ENCODE measurements around the gene CSHL1.
"Not testable (repeated sequence)": the region's sequence is repeated elsewhere in the genome, so short reads cannot be mapped to it uniquely, and the experiment has no call there.

CSHL1 gene

DNA sequence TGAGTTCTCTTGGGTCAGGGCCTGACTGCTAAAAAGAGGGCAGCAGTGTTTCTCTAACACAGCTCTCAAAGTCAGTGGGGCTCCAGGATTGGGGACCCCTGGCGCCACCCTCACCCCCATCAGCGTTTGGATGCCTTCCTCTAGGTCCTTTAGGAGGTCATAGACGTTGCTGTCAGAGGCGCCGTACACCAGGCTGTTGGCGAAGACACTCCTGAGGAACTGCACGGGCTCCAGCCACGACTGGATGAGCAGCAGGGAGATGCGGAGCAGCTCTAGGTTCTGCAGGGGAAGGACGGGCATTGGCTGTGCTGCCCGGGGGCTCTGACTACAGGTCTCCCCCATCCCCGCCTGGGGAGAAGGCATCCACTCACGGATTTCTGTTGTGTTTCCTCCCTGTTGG, 6.6 kb upstream of the CSHL1 start:
- DNase-seq, result no peak

DNA sequence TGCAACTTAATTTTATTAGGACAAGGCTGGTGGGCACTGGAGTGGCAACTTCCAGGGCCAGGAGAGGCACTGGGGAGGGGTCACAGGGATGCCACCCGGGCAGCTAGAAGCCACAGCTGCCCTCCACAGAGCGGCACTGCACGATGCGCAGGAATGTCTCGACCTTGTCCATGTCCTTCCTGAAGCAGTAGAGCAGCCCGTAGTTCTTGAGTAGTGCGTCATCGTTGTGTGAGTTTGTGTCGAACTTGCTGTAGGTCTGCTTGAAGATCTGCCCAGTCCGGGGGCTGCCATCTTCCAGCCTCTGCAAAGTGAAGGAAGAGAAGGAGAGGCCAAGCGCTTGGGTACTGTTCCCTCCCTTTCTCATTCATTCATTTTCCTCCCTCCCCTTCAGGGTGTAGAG, 6.1 kb upstream of the CSHL1 start:
- DNase-seq, result not testable (repeated sequence)

DNA sequence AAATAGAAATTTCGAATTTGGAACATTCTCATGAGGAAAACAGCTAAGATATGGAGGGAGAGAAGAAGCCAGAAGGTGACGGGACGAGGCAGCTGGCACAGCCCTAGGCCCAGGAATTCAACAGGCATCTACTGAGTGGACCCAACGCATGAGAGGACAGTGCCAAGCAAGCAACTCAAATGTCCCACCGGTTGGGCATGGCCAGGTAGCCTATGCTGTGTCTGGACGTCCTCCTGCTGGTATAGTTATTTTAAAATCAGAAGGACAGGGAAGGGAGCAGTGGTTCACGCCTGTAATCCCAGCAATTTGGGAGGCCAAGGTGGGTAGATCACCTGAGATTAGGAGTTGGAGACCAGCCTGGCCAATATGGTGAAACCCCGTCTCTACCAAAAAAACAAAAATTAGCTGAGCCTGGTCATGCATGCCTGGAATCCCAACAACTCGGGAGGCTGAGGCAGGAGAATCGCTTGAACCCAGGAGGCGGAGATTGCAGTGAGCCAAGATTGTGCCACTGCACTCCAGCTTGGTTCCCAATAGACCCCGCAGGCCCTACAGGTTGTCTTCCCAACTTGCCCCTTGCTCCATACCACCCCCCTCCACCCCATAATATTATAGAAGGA, 5.6 kb upstream of the CSHL1 start:
- no peak for DNase-seq

DNA sequence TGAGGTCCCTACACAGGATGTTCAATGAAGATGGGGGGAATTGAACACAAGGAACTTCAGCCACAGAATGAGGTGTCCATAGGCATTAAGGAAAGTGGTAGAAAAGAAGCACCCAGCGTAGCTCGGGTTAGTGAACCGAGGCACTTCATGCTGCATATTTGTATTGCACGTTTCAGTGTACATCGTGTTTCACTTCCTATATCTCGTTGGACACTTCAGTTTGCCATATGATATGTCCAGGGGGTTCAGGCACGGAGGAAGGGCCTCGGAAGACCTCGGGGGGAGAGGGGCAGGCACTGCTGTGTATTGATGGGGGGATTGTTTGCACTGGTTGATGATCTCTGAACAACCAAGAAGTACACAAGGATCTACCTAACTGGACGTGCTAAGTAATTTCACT, 4.7 kb upstream of the CSHL1 start:
- not testable (repeated sequence) for DNase-seq

DNA sequence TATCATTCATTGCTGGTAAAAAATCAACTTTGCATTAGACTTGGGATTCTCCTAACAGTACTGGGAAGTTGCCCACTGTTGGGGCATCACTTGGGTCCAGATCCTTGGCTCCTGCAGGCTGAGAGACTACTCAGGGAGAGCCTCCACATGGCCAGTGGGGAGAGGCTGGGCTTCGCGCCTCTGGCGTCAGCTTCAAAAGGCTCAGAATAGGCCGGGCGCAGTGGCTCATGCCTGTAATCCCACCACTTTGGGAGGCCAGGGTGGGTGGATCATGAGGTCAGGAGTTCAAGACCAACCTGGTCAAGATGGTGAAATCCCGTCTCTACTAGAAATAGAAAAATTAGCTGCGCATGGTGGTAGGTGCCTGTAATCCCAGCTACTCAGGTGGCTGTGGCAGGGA, 3.4 kb upstream of the CSHL1 start:
- no peak for DNase-seq

DNA sequence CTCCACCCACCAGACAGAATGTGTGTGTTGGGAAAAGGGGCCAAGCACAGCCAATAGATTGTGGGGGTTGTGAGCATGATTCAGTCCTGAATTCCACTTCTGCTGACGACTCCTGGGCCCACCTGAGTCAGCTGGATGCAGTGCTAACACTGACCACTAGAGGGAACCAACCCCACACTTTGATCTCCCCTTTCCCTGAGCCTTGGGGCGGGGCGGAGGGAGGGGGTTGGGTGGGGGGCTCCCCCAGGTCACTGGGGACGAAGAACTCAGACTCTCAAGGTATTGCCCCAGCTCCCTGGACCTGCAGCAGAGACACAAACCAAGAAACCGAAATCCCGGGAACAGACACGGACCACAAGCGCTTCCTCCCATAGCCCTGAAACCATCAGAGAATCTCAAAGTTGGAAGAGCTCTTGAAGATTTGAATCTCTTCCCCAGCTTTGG, 621 bp upstream of the CSHL1 start:
- DNase-seq, result peak; percentile 29

DNA sequence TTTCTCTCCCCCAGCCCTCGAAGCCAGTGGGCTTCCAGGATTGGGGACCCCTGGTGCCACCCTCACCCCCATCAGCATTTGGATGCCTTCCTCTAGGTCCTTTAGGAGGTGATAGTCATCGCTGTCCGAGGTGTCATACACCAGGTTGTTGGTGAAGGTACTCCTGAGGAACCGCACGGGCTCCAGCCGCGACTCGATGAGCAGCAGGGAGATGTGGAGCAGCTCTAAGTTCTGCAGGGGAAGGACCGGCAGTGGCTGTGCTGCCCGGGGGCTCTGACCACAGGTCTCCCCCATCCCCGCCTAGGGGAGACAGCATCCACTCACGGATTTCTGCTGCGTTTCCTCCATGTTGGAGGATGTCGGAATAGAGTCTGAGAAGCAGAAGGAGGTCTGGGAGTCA, 962 bp downstream of the CSHL1 start:
- no peak for DNase-seq

DNA sequence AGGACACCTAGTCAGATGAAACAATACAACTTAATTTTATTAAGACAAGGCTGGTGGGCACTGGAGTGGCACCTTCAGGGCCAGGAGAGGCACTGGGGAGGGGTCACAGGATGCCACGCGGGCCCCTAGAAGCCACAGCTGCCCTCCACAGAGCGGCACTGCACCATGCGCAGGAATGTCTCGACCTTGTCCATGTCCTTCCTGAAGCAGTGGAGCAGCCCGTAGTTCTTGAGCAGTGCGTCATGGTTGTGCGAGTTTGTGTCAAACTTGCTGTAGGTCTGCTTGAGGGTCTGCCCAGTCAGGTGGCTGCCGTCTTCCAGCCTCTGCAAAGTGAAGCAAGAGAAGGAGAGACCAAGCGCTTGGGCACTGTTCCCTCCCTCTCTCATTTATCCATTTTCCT, 1.5 kb downstream of the CSHL1 start:
- not testable (repeated sequence) for DNase-seq

DNA sequence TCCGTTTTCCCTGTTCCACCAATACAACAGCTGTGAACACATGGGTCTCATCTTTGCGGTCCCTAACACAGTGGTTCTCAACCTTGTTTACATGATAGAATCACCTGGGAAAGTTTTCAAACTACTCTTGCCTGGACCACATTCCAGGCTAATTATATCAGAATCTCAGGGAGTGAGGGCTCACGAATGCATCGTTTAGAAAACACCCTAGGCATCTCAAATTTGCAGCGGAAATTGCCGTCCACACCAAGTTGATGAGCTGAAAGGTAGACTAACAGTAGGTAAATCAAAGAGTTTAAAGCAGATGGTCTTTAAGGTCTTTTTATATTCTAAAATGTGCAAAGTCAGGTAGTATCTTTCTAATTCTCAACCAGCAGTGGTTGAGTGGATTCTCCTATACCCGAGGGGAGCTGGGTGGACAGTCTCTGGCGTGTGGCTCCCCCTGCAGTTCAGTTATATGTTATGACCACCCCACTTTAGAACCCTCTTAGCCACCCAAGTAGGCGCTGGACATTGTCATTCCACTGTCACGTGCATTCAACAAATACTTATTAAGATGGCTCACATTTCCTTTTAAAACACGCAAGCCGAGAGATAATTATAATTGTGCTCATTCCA, 3.8 kb downstream of the CSHL1 start:
- DNase-seq, result peak; percentile 7

DNA sequence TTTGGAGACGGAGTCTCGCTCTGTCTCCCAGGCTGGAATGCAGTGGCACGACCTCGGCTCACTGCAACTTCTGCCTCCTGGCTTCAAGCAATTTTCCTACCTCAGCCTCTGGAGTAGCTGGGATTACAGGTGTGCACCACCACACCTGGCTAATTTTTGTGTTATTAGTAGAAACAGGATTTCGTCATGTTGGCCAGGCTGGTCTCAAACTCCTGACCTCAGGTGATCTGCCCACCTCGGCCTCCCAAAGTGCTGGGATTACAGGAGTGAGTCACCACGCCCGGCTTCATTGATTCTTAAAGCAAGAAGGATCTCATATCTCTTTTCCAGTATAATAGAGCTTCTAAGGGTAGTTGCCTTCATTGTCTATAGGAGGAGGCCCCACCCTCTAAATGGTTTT, 6.3 kb downstream of the CSHL1 start:
- DNase-seq, result not testable (repeated sequence)

DNA sequence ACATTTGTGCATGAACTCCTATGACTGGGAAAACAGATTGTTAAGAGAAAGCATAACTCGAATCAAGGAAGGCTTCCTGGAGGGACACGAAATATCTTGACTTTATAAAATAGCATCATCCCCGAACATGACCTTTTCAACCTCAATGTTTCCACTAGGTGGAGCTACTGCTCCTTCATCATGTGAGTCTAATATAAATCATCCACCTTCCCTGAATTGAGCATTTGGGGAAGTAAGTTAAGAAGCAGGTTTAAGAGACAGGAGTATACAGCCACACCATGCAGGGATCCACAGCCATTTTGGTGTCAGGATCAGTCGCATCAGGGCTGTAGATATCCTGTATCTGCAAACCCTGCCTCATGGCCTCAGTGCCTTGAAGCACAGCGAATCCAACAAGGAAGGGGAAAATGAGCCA, 7.3 kb downstream of the CSHL1 start:
- not testable (repeated sequence) for DNase-seq

DNA sequence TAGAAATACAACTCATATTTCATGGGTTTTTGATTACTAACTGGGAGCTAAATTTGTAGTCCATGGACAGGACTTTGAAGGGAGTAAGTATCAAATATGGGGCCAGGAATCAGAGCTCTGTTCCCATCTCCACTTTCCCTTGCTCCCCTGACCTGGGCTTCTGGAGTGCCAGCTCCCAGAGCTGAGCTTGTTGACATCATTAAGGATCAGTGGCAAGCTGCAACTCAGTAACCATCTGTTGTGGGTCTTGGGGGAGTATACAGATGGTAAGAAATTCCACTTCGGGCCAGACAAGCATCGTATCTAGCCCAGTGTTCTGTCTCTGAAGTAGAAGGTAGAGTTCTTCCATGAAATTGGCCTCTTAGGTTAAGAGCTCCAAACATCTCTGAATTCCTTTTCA, 9.1 kb downstream of the CSHL1 start:
- DNase-seq, result not testable (repeated sequence)

DNA sequence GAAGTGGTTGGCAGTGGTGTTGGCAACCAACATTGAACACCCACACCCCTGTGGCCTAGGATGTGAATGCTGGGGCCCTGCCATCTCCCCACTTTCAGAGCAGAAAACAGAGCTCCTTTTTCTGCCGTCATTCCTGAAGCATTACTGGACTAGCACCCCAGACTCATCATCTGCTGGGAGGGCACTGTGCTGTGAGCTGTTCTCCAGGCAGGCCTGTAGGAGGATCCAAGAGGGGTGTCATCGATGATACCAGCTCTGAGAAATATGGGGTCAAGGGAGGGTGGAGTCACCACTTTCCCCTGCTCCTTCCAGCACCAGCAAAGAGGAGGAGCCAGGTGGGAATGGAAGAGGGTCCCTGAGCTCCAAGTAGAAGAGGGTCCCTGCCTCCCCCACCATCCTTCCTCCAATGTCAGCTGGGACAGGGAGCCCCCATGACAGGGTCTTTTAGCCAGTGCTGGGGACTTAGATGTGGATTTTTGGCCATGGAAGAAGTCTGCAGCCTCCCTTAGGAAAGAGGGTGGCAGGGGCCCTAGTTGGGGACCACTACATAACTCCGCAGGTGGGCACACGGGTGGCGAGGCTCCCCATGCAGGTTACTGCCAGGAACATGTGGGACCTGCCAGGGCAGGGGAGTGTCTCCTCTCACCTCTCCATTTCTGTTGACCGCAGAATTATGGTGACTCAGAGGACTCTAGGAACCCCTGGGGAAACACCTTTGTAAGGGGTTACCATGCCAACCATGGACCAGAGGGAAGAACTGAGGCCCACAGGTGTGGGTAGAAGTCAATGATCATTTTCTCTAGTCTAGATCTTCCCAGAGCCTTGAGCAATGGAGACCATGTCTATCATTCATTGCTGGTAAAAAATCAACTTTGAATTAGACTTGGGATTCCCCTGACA, 11.9 kb downstream of the CSHL1 start:
- not testable (repeated sequence) for DNase-seq

DNA sequence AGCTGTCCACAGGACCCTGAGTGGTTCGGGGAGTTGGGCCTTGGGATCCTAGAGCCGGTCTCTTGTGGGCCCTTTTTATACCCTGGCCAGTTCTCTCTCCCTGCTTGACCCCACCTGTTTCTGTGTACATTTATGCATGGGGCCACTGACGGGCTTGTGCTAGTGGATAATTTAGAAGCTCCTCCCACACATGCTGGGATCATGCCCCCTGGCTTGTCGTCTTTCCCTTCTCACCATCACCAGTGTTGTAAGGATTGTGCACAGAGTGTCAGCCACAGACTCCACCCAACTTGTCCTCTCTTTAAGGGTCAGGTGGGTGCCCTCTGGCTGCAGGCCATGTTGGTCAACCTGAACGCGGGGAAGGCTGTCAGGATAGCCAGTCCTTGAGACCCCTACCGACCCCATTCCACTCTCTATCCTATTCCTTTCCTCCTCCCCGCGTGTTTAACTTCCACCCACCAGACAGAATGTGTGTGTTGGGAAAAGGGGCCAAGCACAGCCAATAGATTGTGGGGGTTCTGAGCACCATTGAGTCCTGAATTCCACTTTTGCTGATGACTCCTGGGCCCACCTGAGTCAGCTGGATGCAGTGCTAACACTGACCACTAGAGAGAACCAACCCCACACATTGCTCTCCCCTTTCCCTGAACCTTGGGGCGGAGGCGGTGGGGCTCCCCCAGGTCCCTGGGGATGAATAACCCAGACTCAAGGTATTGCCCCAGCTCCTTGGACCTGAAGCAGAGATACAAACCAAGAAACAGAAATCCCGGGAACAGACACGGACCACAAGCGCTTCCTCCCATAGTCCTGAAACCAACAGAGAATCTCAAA, 14.3 kb downstream of the CSHL1 start, which contains the start of gene CSH1:
Gene CSH1, minus strand, starts transcription at position 51 of the 831 bp plus-strand sequence. CDS start 63 bp downstream, outside the sequence.
- not testable (repeated sequence) for DNase-seq

DNA sequence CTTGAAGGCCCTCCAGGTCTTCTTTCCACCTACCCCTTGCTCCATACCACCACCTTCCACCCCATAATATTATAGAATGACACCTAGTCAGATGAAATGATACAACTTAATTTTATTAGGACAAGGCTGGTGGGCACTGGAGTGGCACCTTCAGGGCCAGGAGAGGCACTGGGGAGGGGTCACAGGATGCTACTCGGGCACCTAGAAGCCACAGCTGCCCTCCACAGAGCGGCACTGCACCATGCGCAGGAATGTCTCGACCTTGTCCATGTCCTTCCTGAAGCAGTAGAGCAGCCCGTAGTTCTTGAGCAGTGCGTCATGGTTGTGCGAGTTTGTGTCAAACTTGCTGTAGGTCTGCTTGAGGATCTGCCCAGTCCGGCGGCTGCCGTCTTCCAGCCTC, 16.2 kb downstream of the CSHL1 start:
- not testable (repeated sequence) for DNase-seq

DNA sequence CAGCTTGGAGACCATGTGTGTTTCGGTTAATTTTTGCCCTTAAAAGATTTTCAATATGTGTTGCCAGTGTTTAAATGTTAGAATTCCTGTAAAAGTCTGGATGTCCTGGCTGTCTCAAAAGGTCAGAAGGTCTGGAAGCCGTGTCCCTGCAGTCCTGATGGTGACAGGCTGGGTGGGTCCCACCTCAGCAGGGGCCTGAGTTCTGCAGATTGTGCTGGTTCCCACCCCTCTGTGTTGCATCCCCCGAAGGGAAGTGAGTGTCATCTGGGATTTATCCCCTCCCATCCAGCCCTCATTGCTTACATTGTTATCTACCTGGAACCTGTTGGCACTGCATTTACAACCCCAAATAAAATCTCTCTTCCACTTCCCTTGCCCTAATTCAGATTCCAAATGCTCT, 17.0 kb downstream of the CSHL1 start:
- not testable (repeated sequence) for DNase-seq

DNA sequence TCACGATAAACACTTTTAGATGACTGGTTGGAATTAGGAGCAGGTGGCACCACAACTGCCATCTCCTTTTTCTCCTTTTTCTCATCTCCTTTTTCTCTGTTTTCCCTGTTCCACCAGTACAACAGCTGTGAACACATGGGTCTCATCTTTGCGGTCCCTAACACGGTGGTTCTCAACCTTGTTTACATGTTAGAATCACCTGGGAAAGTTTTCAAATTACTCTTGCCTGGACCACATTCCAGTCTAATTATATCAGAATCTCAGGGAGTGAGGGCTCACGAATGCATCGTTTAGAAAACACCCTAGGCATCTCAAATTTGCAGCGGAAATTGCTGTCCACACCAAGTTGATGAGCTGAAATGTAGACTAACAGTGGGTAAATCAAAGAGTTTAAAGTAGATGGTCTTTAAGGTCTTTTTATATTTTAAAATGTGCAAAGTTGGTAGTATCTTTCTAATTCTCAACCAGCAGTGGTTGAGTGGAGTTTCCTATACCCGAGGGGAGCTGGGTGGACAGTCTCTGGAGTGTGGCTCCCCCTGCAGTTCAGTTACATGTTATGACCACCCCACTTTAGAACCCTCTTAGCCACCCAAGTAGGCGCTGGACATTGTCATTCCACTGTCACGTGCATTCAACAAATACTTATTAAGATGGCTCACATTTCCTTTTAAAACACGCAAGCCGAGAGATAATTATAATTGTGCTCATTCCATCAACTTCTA, 18.6 kb downstream of the CSHL1 start:
- not testable (repeated sequence) for DNase-seq

DNA sequence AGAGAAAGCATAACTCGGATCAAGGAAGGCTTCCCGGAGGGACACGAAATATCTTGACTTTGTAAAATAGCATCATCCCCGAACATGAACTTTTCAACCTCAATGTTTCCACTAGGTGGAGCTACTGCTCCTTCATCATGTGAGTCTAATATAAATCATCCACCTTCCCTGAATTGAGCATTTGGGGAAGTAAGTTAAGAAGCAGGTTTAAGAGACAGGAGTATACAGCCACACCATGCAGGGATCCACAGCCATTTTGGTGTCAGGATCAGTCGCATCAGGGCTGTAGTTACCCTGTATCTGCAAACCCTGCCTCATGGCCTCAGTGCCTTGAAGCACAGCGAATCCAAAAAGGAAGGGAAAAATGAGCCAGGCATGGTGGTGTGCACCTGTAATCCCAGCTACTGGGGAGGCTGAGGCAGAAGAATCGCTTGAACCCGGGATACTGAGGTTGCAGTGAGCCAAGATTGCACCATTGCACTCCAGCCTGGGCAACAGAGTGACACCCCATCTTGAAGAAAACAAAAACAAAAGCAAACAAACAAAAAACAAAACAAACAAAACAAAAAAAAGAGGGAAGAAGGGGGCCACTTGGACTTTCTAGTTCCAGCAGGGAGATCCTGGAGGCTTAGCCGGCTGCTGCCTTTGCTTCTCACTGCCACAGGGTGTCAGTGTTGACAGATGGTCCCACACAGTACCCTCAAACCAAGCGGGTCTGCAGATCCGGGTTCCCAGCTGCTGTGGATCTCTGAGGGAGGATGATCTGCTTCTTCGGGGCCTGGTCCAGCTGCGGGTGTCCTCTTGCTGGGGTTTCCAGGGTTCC, 21.8 kb downstream of the CSHL1 start:
- DNase-seq, result peak; percentile 19

DNA sequence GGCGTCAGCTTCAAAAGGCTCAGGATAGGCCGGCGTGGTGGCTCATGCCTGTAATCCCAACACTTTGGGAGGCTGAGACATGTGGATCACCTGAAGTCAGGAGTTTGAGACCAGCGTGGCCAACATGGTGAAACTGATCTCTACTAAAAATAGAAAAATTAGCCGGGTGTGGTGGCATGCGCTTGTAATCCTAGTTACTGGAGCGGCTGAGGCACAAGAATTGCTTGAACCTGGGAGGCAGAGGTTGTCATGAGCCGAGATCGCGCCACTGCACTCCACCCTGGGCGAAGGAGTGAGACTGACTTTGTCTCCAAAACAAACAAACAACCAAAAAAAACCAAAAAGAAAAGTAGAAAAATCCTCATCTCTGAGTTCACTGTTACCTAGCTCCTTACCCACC, 25.9 kb downstream of the CSHL1 start:
- DNase-seq, result not testable (repeated sequence)

DNA sequence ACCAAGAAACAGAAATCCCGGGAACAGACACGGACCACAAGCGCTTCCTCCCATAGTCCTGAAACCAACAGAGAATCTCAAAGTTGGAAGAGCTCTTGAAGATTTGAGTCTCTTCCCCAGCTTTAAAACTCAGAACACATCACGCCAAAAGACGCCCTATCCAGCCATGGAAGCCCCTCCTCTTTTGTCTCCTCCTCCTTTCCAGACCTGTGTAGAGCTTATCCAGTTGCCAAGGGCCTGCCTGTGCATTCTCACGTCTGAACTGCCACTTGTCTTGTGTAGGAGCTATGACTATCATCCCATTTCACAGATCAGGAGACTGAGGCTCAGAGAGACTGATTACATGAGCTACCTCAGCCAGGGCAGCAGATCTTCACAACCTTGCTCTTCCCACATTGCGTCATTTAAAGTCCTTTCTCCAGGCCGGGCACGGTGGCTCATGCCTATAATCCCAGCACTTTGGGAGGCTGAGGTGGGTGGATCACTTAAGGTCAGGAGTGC, 28.4 kb downstream of the CSHL1 start:
- not testable (repeated sequence) for DNase-seq
